ENCODE data around the gene ANKS1B.

The ANKS1B gene

GRCh38 chr12:99192489-99192888 is 792.2 kb downstream of the ANKS1B start:
- DNase-seq (ENCODE audit: low read depth in 2 of 2), result no peak

GRCh38 chr12:99176871-99177270 is 807.9 kb downstream of the ANKS1B start:
- DNase-seq (ENCODE audit: low read depth in 2 of 2), result no peak

GRCh38 chr12:99170461-99170860 is 814.3 kb downstream of the ANKS1B start:
- DNase-seq (ENCODE audit: low read depth in 2 of 2), result no peak

GRCh38 chr12:99170037-99170436 is 814.7 kb downstream of the ANKS1B start:
- DNase-seq (ENCODE audit: low read depth in 2 of 2), result no peak

- no peak for DNase-seq (ENCODE audit: low read depth in 2 of 2)
These were observed 826.8 kb downstream of the ANKS1B start for GRCh38 chr12:99157946-99158345.

GRCh38 chr12:99154983-99155336 is 829.8 kb downstream of the ANKS1B start:
- DNase-seq (ENCODE audit: low read depth in 2 of 2), result no peak

GRCh38 chr12:99154216-99154982 is 830.3 kb downstream of the ANKS1B start:
- DNase-seq (ENCODE audit: low read depth in 2 of 2), result no peak

GRCh38 chr12:99153293-99153692 is 831.4 kb downstream of the ANKS1B start:
- no peak for DNase-seq (ENCODE audit: low read depth in 2 of 2)

GRCh38 chr12:99152337-99152736 is 832.4 kb downstream of the ANKS1B start:
- DNase-seq (ENCODE audit: low read depth in 2 of 2), result no peak

- DNase-seq (ENCODE audit: low read depth in 2 of 2), result no peak
These were observed 833.0 kb downstream of the ANKS1B start for GRCh38 chr12:99151744-99152143.

- no peak for DNase-seq (ENCODE audit: low read depth in 2 of 2)
These were observed 837.6 kb downstream of the ANKS1B start for GRCh38 chr12:99147130-99147529.

- DNase-seq (ENCODE audit: low read depth in 2 of 2), result no peak
These were observed 838.0 kb downstream of the ANKS1B start for GRCh38 chr12:99146730-99147129.

GRCh38 chr12:99146185-99146584 is 838.6 kb downstream of the ANKS1B start:
- DNase-seq (ENCODE audit: low read depth in 2 of 2), result no peak

- no peak for DNase-seq (ENCODE audit: low read depth in 2 of 2)
These were observed 842.1 kb downstream of the ANKS1B start for GRCh38 chr12:99142651-99143050.

- no peak for DNase-seq (ENCODE audit: low read depth in 2 of 2)
These were observed 844.6 kb downstream of the ANKS1B start for GRCh38 chr12:99140017-99140720.

- no peak for DNase-seq (ENCODE audit: low read depth in 2 of 2)
These were observed 846.3 kb downstream of the ANKS1B start for GRCh38 chr12:99138393-99138792.

GRCh38 chr12:99137124-99137855 is 847.4 kb downstream of the ANKS1B start:
- DNase-seq (ENCODE audit: low read depth in 2 of 2), result no peak

GRCh38 chr12:99136516-99136915 is 848.2 kb downstream of the ANKS1B start:
- no peak for DNase-seq (ENCODE audit: low read depth in 2 of 2)

GRCh38 chr12:99135376-99135775 is 849.4 kb downstream of the ANKS1B start:
- no peak for DNase-seq (ENCODE audit: low read depth in 2 of 2)

- no peak for DNase-seq (ENCODE audit: low read depth in 2 of 2)
These were observed 851.3 kb downstream of the ANKS1B start for GRCh38 chr12:99133401-99133800.

- no peak for DNase-seq (ENCODE audit: low read depth in 2 of 2)
These were observed 853.0 kb downstream of the ANKS1B start for GRCh38 chr12:99131751-99132199.

- no peak for DNase-seq (ENCODE audit: low read depth in 2 of 2)
These were observed 853.8 kb downstream of the ANKS1B start for GRCh38 chr12:99130808-99131553.
